22Rv1 (cell line): Measurements from ENCODE around the gene EPPIN.

Experiments
- ZFX ChIP-seq: fragments of 450-650 bp; IDR thresholded peaks from 2 replicates; pipeline ENCODE4 v1.6.1; 2017; ENCODE audit warnings: antibody characterized with exemption, borderline replicate concordance
- TF ChIP-seq, protein P1 (sequence below): fragments of 450-650 bp; IDR thresholded peaks from 2 replicates; pipeline ENCODE4 v1.5.1; 2017; ENCODE audit warnings: mild to moderate bottlenecking

GRCh38 chr20:45589725-45590124 is 42.5 kb upstream of the EPPIN start:
- TF ChIP-seq, protein P1, sequence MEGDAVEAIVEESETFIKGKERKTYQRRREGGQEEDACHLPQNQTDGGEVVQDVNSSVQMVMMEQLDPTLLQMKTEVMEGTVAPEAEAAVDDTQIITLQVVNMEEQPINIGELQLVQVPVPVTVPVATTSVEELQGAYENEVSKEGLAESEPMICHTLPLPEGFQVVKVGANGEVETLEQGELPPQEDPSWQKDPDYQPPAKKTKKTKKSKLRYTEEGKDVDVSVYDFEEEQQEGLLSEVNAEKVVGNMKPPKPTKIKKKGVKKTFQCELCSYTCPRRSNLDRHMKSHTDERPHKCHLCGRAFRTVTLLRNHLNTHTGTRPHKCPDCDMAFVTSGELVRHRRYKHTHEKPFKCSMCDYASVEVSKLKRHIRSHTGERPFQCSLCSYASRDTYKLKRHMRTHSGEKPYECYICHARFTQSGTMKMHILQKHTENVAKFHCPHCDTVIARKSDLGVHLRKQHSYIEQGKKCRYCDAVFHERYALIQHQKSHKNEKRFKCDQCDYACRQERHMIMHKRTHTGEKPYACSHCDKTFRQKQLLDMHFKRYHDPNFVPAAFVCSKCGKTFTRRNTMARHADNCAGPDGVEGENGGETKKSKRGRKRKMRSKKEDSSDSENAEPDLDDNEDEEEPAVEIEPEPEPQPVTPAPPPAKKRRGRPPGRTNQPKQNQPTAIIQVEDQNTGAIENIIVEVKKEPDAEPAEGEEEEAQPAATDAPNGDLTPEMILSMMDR = no peak
- TF ChIP-seq ZFX = no peak
